HCT116 (cell line): ENCODE measurements around the gene LDLRAD4. TPM values are rescaled to one million over a fixed set of nuclear protein-coding genes. Genes with fewer than 3 reads are reported as not detected.

Experiments used
- ATAC-seq: fragments of 200-7000 bp; cut with Tn5 transposase; 2 replicates; pipeline ENCODE4 v1.9.1; 2020; ENCODE audit warnings: mild to moderate bottlenecking, moderate library complexity
- BruUV-seq: library from RNA; stranded (reverse); fragments of 400-500 nt; replicated peaks from 2 replicates; lab custom pipeline; 2021; lab: Mats Ljungman, UMichigan
- CTCF ChIA-PET: fragments of 300-600 bp; sonication (Branson Sonifier 250); formaldehyde crosslinking; loops from one replicate; lab custom pipeline; 2021; ENCODE audit warnings: antibody characterized with exemption; lab: Charles Lee
- POLR2A ChIA-PET: fragments of 300-600, 350-600 bp; sonication (Branson Sonifier 250); formaldehyde crosslinking; loops from one replicate; lab custom pipeline; 2021; ENCODE audit warnings: antibody characterized with exemption; lab: Charles Lee
- RAD21 ChIA-PET, 2 experiments: fragments of 300-600 bp; sonication (Branson Sonifier 250); formaldehyde crosslinking; loops; one replicate each; lab custom pipeline; 2023; ENCODE audit warnings: low total read pairs in 2 of 2; ENCODE audit not compliant: uncharacterized antibody in 2 of 2, unreplicated experiment in 2 of 2, low non-redundant PET in 1 of 2; lab: Charles Lee
- DNase-seq: peaks from one replicate; pipeline ENCODE4 v3.0.0-alpha.2; 2010; ENCODE audit warnings: low read depth, low spot score
- H2AFZ ChIP-seq: fragments of 200-600 bp; shearing (Covaris generic), sonication (generic); 2 replicates; pipeline ENCODE4 v1.6.1; 2017; ENCODE audit warnings: low read depth, mixed run types, mixed read lengths, antibody characterized with exemption, low read length; ENCODE audit not compliant: poor library complexity, severe bottlenecking
- H3K27ac ChIP-seq: 2 replicates; pipeline ENCODE4 v1.5.1; 2012; ENCODE audit warnings: low read depth, low read length
- H3K27me3 ChIP-seq: fragments of 200-600 bp; sonication (generic); 2 replicates; pipeline ENCODE4 v1.6.1; 2016; ENCODE audit warnings: mixed run types, low read length, mixed read lengths; ENCODE audit not compliant: insufficient read depth
- H3K36me3 ChIP-seq, 2 experiments: fragments of 200-500 bp in 1 of 2; fragments of 200-600 bp in 1 of 2; sonication (Bioruptor generic) in 1 of 2; sonication (generic) in 1 of 2; 2 replicates each; pipeline versions ENCODE4 v1.5.1 to v1.6.1; 2014 to 2016; ENCODE audit warnings: low read length in 2 of 2, inconsistent platforms in 1 of 2, mixed read lengths in 1 of 2, mixed run types in 1 of 2; ENCODE audit not compliant: insufficient read depth in 2 of 2, control insufficient read depth in 1 of 2
- H3K4me1 ChIP-seq, 2 experiments: fragments of 200-600 bp in 1 of 2; sonication (generic) in 1 of 2; 2 replicates each; pipeline versions ENCODE4 v1.5.1 to v1.6.1; 2012 to 2017; ENCODE audit warnings: low read length in 2 of 2, inconsistent platforms in 1 of 2, mild to moderate bottlenecking in 1 of 2, mixed read lengths in 1 of 2, mixed run types in 1 of 2, moderate library complexity in 1 of 2; ENCODE audit not compliant: insufficient read depth in 2 of 2, control insufficient read depth in 1 of 2
- H3K4me2 ChIP-seq: fragments of 200-600 bp; sonication (generic); 2 replicates; pipeline ENCODE4 v1.6.1; 2017; ENCODE audit warnings: mixed run types, low read length, mixed read lengths
- H3K4me3 ChIP-seq, 2 experiments: fragments of 200-600 bp in 1 of 2; sonication (generic) in 1 of 2; replicated peaks in 1 of 2; 2 replicates each; pipeline ENCODE4 v1.5.1; 2011 to 2016; ENCODE audit warnings: low read length in 2 of 2, control low read depth in 1 of 2, low read depth in 1 of 2, mild to moderate bottlenecking in 1 of 2, mixed read lengths in 1 of 2, mixed run types in 1 of 2
- H3K79me2 ChIP-seq: fragments of 200-600 bp; sonication (generic); 2 replicates; pipeline ENCODE4 v1.6.1; 2017; ENCODE audit warnings: mild to moderate bottlenecking, mixed run types, low read length, moderate library complexity, mixed read lengths; ENCODE audit not compliant: insufficient read depth
- H3K9ac ChIP-seq: fragments of 200-600 bp; sonication (generic); 2 replicates; pipeline ENCODE4 v1.6.1; 2016; ENCODE audit warnings: low read length, mixed read lengths
- H3K9me2 ChIP-seq: fragments of 200-600 bp; sonication (generic), shearing (Covaris generic); 2 replicates; pipeline ENCODE4 v1.6.1; 2017; ENCODE audit warnings: mixed run types, mild to moderate bottlenecking, moderate library complexity; ENCODE audit not compliant: insufficient read depth
- H3K9me3 ChIP-seq, 2 experiments: fragments of 200-500 bp in 1 of 2; fragments of 200-600 bp in 1 of 2; sonication (Bioruptor generic) in 1 of 2; sonication (generic) in 1 of 2; 2 replicates each; pipeline ENCODE4 v1.6.1; 2014 to 2017; ENCODE audit warnings: low read length in 2 of 2, mixed read lengths in 2 of 2, inconsistent platforms in 1 of 2, low read depth in 1 of 2, mild to moderate bottlenecking in 1 of 2, mixed run types in 1 of 2, moderate library complexity in 1 of 2; ENCODE audit not compliant: control insufficient read depth in 1 of 2, insufficient read depth in 1 of 2
- H4K20me1 ChIP-seq: fragments of 200-600 bp; sonication (generic), shearing (Covaris generic); 2 replicates; pipeline ENCODE4 v1.6.1; 2017; ENCODE audit warnings: mixed run types, mild to moderate bottlenecking, moderate library complexity; ENCODE audit not compliant: insufficient read depth
- ATF3 ChIP-seq: IDR thresholded peaks from 2 replicates; pipeline ENCODE4 v1.6.1; 2012
- CBX3 ChIP-seq: IDR thresholded peaks from 2 replicates; pipeline ENCODE4 v1.6.1; 2012; ENCODE audit warnings: low read depth
- CEBPB ChIP-seq: IDR thresholded peaks from 2 replicates; pipeline ENCODE4 v1.6.1; 2012; ENCODE audit warnings: low read depth
- CTCF ChIP-seq, 3 experiments: fragments of 200-600 bp in 1 of 3; sonication (generic) in 1 of 3; IDR thresholded peaks in 2 of 3; conservative IDR thresholded peaks in 1 of 3; 2 replicates each; pipeline ENCODE4 v1.5.1; 2012 to 2017; ENCODE audit warnings: low read depth in 2 of 3, low read length in 2 of 3, antibody characterized with exemption in 1 of 3, borderline replicate concordance in 1 of 3, control low read depth in 1 of 3, mild to moderate bottlenecking in 1 of 3, mixed read lengths in 1 of 3, mixed run types in 1 of 3, moderate library complexity in 1 of 3; ENCODE audit not compliant: insufficient read depth in 1 of 3
- EZH2 ChIP-seq: fragments of 200-600 bp; sonication (generic); IDR thresholded peaks from 2 replicates; pipeline ENCODE4 v1.6.1; 2017; ENCODE audit warnings: antibody characterized with exemption, mixed run types
- FOSL1 ChIP-seq: IDR thresholded peaks from 2 replicates; pipeline ENCODE4 v1.6.1; 2012; ENCODE audit warnings: low read depth
- JUND ChIP-seq: IDR thresholded peaks from 2 replicates; pipeline ENCODE4 v1.6.1; 2012
- POLR2A ChIP-seq: IDR thresholded peaks from 2 replicates; pipeline ENCODE4 v1.7.0; 2011; ENCODE audit warnings: borderline replicate concordance; ENCODE audit not compliant: insufficient read depth, insufficient read length; ENCODE audit errors: extremely low read depth
- RAD21 ChIP-seq: IDR thresholded peaks from 2 replicates; pipeline ENCODE4 v1.6.1; 2012; ENCODE audit warnings: low read depth, mild to moderate bottlenecking
- REST ChIP-seq: IDR thresholded peaks from 2 replicates; pipeline ENCODE4 v1.6.1; 2012; ENCODE audit warnings: low read depth
- SP1 ChIP-seq: IDR thresholded peaks from 2 replicates; pipeline ENCODE4 v1.6.1; 2012; ENCODE audit warnings: low read depth
- SRF ChIP-seq: IDR thresholded peaks from 2 replicates; pipeline ENCODE4 v1.6.1; 2012; ENCODE audit warnings: low read depth
- ZBTB33 ChIP-seq: IDR thresholded peaks from 2 replicates; pipeline ENCODE4 v1.6.1; 2011; ENCODE audit warnings: mild to moderate bottlenecking, low read length, moderate library complexity; ENCODE audit not compliant: insufficient replicate concordance; ENCODE audit errors: extremely low read depth
- ZNF274 ChIP-seq: fragments of 200-500 bp; sonication (Bioruptor generic); IDR thresholded peaks from 2 replicates; pipeline ENCODE4 v1.6.1; 2014; ENCODE audit warnings: mild to moderate bottlenecking, low read depth, low read length, inconsistent platforms
- intact Hi-C: fragments of 100-400 bp; cut with micrococcal nuclease; formaldehyde crosslinking; loops from 2 replicates; pipeline ENCODE4 v1.10.0; 2022
- total RNA-seq: library from RNA; stranded (reverse); gene quantifications from one replicate; pipeline ENCODE4 v1.2.1, GENCODE V29; 2021; ENCODE audit not compliant: unreplicated experiment

LDLRAD4 gene
- total RNA-seq, 1 experiment from 2014 or later, result 1.2 TPM

- Histone ChIP-seq H3K27me3 (no peaks in the 10 kb centered on the region), H3K4me2 (no peak overlapping the region), H3K9me2 (no peaks in the 10 kb centered on the region), H3K4me1 (no peaks in the 10 kb centered on the region), H3K9me3 (no peaks in the 10 kb centered on the region), H3K36me3 (no peaks in the 10 kb centered on the region), H3K27ac (no peak overlapping the region), H3K79me2 (no peaks in the 10 kb centered on the region), H2AFZ (no peak overlapping the region), H4K20me1 (no peaks in the 10 kb centered on the region), H3K4me3 (no peak overlapping the region), H3K9ac (no peak overlapping the region)
- ChIA-PET CTCF (no interaction called here), RAD21 (no interaction called here), POLR2A (no interaction called here)
- no peak for DNase-seq
- intact Hi-C loops, result no loop called here
- BruUV-seq, result no TSS peak
- ATAC-seq, result no peak
- TF ChIP-seq ZNF274 (no peak), SRF (no peak), POLR2A (no peak), CBX3 (no peak), CEBPB (no peak), ATF3 (no peak), ZBTB33 (no peak)
Measured at GRCh38 chr18:13574761-13575160, 356.2 kb downstream of the LDLRAD4 start.

- DNase-seq (no peak), ATAC-seq (no peak)
- H2AFZ ChIP-seq, result no peak overlapping the region
- H3K4me3 ChIP-seq, result no peak overlapping the region
- no peaks in the 10 kb centered on the region for H3K79me2 ChIP-seq
- H3K4me1 ChIP-seq, result no peaks in the 10 kb centered on the region
- H4K20me1 ChIP-seq, result no peaks in the 10 kb centered on the region
- ChIA-PET RAD21 (no interaction called here), CTCF (interaction anchor here (0.7 kb wide), 1 partner anchor 18 kb away, joined by 3 read pairs; no protein-coding TSS in a partner anchor), POLR2A (no interaction called here)
- no peaks in the 10 kb centered on the region for H3K9me2 ChIP-seq
- intact Hi-C loops, result no loop called here
- no peak overlapping the region for H3K9ac ChIP-seq
- no peaks in the 10 kb centered on the region for H3K9me3 ChIP-seq
- no peaks in the 10 kb centered on the region for H3K36me3 ChIP-seq
- no peak overlapping the region for H3K4me2 ChIP-seq
- H3K27me3 ChIP-seq, result no peaks in the 10 kb centered on the region
- no TSS peak for BruUV-seq
- H3K27ac ChIP-seq, result no peak overlapping the region
- no peak for TF ChIP-seq SRF
- no peak for TF ChIP-seq RAD21
- TF ChIP-seq REST, result no peak
- no peak for TF ChIP-seq FOSL1
- no peak for TF ChIP-seq SP1
- TF ChIP-seq CTCF (IDR thresholded peaks at IDR 0.05 in 2 of 3, conservative IDR thresholded peaks at IDR 0.05 in 1 of 3; ENCODE audit: borderline replicate concordance in 1 of 3, insufficient read depth in 1 of 3, low read depth in 2 of 3, low read length in 2 of 3), result no peak
- TF ChIP-seq ZNF274, result no peak
- no peak for TF ChIP-seq EZH2
- no peak for TF ChIP-seq JUND
Measured at GRCh38 chr18:13576598-13576997, 358.0 kb downstream of the LDLRAD4 start.
